ENCODE data around the gene CDK5R2.
"Not testable (repeated sequence)": the region's sequence is repeated elsewhere in the genome, so short reads cannot be mapped to it uniquely, and the experiment has no call there.

GRCh38 chr2:218931751-218932150 is 27.7 kb upstream of the CDK5R2 start:
- not testable (repeated sequence) for TF ChIP-seq CTCF (conservative IDR thresholded peaks at IDR 0.05 in 1 of 2, IDR thresholded peaks at IDR 0.05 in 1 of 2; ENCODE audit: low read depth in 1 of 2, low read length in 2 of 2); EZH2 (IDR thresholded peaks at IDR 0.05; ENCODE audit: low read length, missing control alignments)

Data from fibroblast of lung (primary cell).